Measurements from ENCODE around the gene ZNF292.

GRCh38 chr6:87276624-87277023 is 121.3 kb downstream of the ZNF292 start:
- TF ChIP-seq CTCF (conservative IDR thresholded peaks at IDR 0.05; ENCODE audit: low read depth, low read length) (no peak), EZH2 (IDR thresholded peaks at IDR 0.05; ENCODE audit: borderline replicate concordance, low read depth, low read length, poor library complexity, severe bottlenecking) (no peak)

Measured in A673 (cell line).